B cell (primary cell): Measurements from ENCODE around the gene SNIP1. TPM values are rescaled to one million over a fixed set of nuclear protein-coding genes. Genes with fewer than 3 reads are reported as not detected.

Source experiments
- ATAC-seq: fragments of 200-7000 bp; cut with Tn5 transposase; one replicate; pipeline ENCODE4 v1.10.0; 2021; ENCODE audit warnings: low read depth, mild to moderate bottlenecking, moderate number of reproducible peaks, moderate library complexity
- CTCF ChIA-PET: fragments of 350-600 bp; sonication (Branson Sonifier 250); formaldehyde crosslinking; loops from one replicate; lab custom pipeline; 2021; ENCODE audit warnings: antibody characterized with exemption, inconsistent platforms; lab: Charles Lee
- POLR2A ChIA-PET: fragments of 350-600 bp; sonication (Branson Sonifier 250); formaldehyde crosslinking; loops from one replicate; lab custom pipeline; 2021; ENCODE audit warnings: antibody characterized with exemption; lab: Charles Lee
- DNase-seq: peaks from one replicate; pipeline ENCODE4 v3.0.0; 2013
- H2AFZ ChIP-seq: 2 replicates; pipeline ENCODE4 v1.6.1; 2012; ENCODE audit warnings: mild to moderate bottlenecking, low read depth, low read length; ENCODE audit not compliant: insufficient read depth, poor library complexity, severe bottlenecking
- H3K27ac ChIP-seq, 2 donors: 1 replicate in 1 of 2; 2 replicates in 1 of 2; pipeline ENCODE4 v1.5.1; 2012 to 2013; ENCODE audit warnings: low read length in 2 of 2, mild to moderate bottlenecking in 2 of 2, moderate library complexity in 1 of 2
- H3K27me3 ChIP-seq, 4 experiments: fragments of 200-600 bp in 1 of 4; sonication (generic) in 1 of 4; replicated peaks in 1 of 4; 1 replicate in 2 of 4; 2 replicates in 2 of 4; pipeline versions ENCODE4 v1.6.1 to v1.7.0; 2013 to 2016; ENCODE audit warnings: low read length in 3 of 4, mild to moderate bottlenecking in 2 of 4, mixed read lengths in 1 of 4, moderate library complexity in 1 of 4; ENCODE audit not compliant: insufficient read depth in 4 of 4, control insufficient read depth in 3 of 4; ENCODE audit errors: control extremely low read depth in 1 of 4
- H3K36me3 ChIP-seq, 2 experiments: replicated peaks in 1 of 2; 1 replicate in 1 of 2; 2 replicates in 1 of 2; pipeline versions ENCODE4 v1.6.1 to v1.7.1; 2013; ENCODE audit warnings: low read length in 1 of 2; ENCODE audit not compliant: insufficient read depth in 2 of 2, control insufficient read depth in 1 of 2; ENCODE audit errors: control extremely low read depth in 1 of 2, extremely low read depth in 1 of 2
- H3K4me1 ChIP-seq, 2 donors: fragments of 200-600 bp in 1 of 2; sonication (generic) in 1 of 2; 1 replicate in 1 of 2; 2 replicates in 1 of 2; pipeline versions ENCODE4 v1.5.1 to v1.6.1; 2013 to 2017; ENCODE audit warnings: low read length in 2 of 2; ENCODE audit not compliant: control insufficient read depth in 2 of 2, insufficient read depth in 2 of 2
- H3K4me2 ChIP-seq: replicated peaks from 2 replicates; pipeline ENCODE3; 2012; ENCODE audit warnings: mild to moderate bottlenecking, low read depth, low read length; ENCODE audit not compliant: poor library complexity, severe bottlenecking
- H3K4me3 ChIP-seq, 5 experiments: fragments of 200-600 bp in 1 of 5; sonication (generic) in 1 of 5; 1 replicate in 3 of 5; 2 replicates in 2 of 5; pipeline versions ENCODE4 v1.5.1 to v1.7.0; 2011 to 2016; ENCODE audit warnings: low read length in 4 of 5, mild to moderate bottlenecking in 4 of 5, low read depth in 2 of 5, control low read depth in 1 of 5, moderate library complexity in 1 of 5; ENCODE audit not compliant: insufficient read depth in 1 of 5; ENCODE audit errors: control extremely low read depth in 1 of 5, extremely low read depth in 1 of 5
- H3K79me2 ChIP-seq: fragments of 200-600 bp; sonication (generic); one replicate; pipeline ENCODE4 v1.6.0; 2016; ENCODE audit warnings: low read length; ENCODE audit not compliant: control insufficient read depth, insufficient read depth
- H3K9ac ChIP-seq: fragments of 200-600 bp; sonication (generic); 2 replicates; pipeline ENCODE4 v1.6.1; 2017; ENCODE audit warnings: mild to moderate bottlenecking, low read length, moderate library complexity
- H3K9me3 ChIP-seq, 3 donors: one replicate each; pipeline versions ENCODE4 v1.6.1 to v1.7.1; 2013; ENCODE audit warnings: low read length in 2 of 3; ENCODE audit not compliant: control insufficient read depth in 2 of 3, insufficient read depth in 1 of 3; ENCODE audit errors: control extremely low read depth in 1 of 3
- H4K20me1 ChIP-seq: 2 replicates; pipeline ENCODE4 v1.6.0; 2012; ENCODE audit warnings: mild to moderate bottlenecking, low read length; ENCODE audit not compliant: insufficient read depth, control insufficient read depth, poor library complexity, severe bottlenecking
- H3K27ac Mint-ChIP-seq: one replicate; pipeline ENCODE4 v1.8.0; 2021; ENCODE audit warnings: mixed read lengths
- H3K27me3 Mint-ChIP-seq: one replicate; pipeline ENCODE4 v1.8.0; 2021; ENCODE audit warnings: mixed read lengths
- H3K4me1 Mint-ChIP-seq: one replicate; pipeline ENCODE4 v1.8.0; 2021; ENCODE audit warnings: mixed read lengths
- H3K4me3 Mint-ChIP-seq: one replicate; pipeline ENCODE4 v1.8.0; 2021; ENCODE audit warnings: mixed read lengths
- H3K9me3 Mint-ChIP-seq: one replicate; pipeline ENCODE4 v1.8.0; 2022; ENCODE audit warnings: mixed read lengths; ENCODE audit not compliant: insufficient read depth
- CTCF ChIP-seq: fragments of 200-600 bp; IDR thresholded peaks from one replicate; pipeline ENCODE4 v1.8.0; 2022; ENCODE audit warnings: antibody characterized with exemption, mild to moderate bottlenecking
- EZH2 ChIP-seq: IDR thresholded peaks from 2 replicates; pipeline ENCODE4 v1.6.1; 2012; ENCODE audit warnings: borderline replicate concordance, low read depth, mild to moderate bottlenecking, moderate library complexity, low read length; ENCODE audit not compliant: insufficient read depth, poor library complexity, severe bottlenecking
- WGBS: methylation state at CpG from one replicate; pipeline ENCODE4 v1.1.5; 2013; ENCODE audit warnings: missing lambda C conversion rate; ENCODE audit not compliant: insufficient coverage; 5-methylcytosine and 5-hydroxymethylcytosine counted together
- intact Hi-C: fragments of 100-400 bp; cut with micrococcal nuclease; formaldehyde crosslinking; loops from one replicate; pipeline ENCODE4 v1.10.0; 2022
- polyA plus RNA-seq: library from polyadenylated mRNA; depleted of rRNA; stranded (reverse); fragments of >200 nt; gene quantifications from 2 replicates; pipeline ENCODE4 v1.2.3, GENCODE V29; 2012
- total RNA-seq, 2 donors: library from RNA; stranded (reverse); fragments of 120-200 nt in 1 of 2; gene quantifications; 1 replicate in 1 of 2; 2 replicates in 1 of 2; pipeline versions ENCODE4 v1.2.3 to v1.2.4, GENCODE V29; 2013 to 2022

Gene SNIP1
- total and polyA plus RNA-seq, 2 donors (not counting 1 experiment from before 2014, with no cell fraction given), result 6.0 to 45.0 TPM

- no CpG with 5 or more reads among the region's 3 CpGs for WGBS
- POLR2A ChIA-PET, result no interaction called here
- H3K9me3 Mint-ChIP-seq, result no peaks in the 10 kb centered on the region
- no peak overlapping the region for H3K4me2 ChIP-seq
- no peak overlapping the region for H2AFZ ChIP-seq
- no peaks in the 10 kb centered on the region for H4K20me1 ChIP-seq
- H3K79me2 ChIP-seq, result no peaks in the 10 kb centered on the region
- H3K36me3 ChIP-seq, result peaks cover 24 to 94% of the 10 kb centered on the region in 2 experiments
- CTCF ChIA-PET, result no interaction called here
- no peak overlapping the region for H3K9ac ChIP-seq
- ATAC-seq, result no peak
- H3K27ac ChIP-seq, result no peak overlapping the region
- no peaks in the 10 kb centered on the region for H3K4me1 ChIP-seq
- H3K4me1 Mint-ChIP-seq, result no peaks in the 10 kb centered on the region
- H3K27me3 ChIP-seq, result no peaks in the 10 kb centered on the region
- no peak overlapping the region for H3K27ac Mint-ChIP-seq
- DNase-seq, result no peak
- H3K27me3 Mint-ChIP-seq, result no peaks in the 10 kb centered on the region
- no peak overlapping the region for H3K4me3 ChIP-seq
- intact Hi-C loops, result no loop called here
- TF ChIP-seq CTCF (no peak), EZH2 (no peak)
- no peak overlapping the region for H3K4me3 Mint-ChIP-seq
- H3K9me3 ChIP-seq, result no peaks in the 10 kb centered on the region
These were observed 16.6 kb upstream of the SNIP1 start for GRCh38 chr1:37570528-37571334.

GRCh38 chr1:37567023-37567422 lies 12.9 kb upstream of the SNIP1 start:
- Mint-ChIP-seq H3K27ac (no peak overlapping the region), H3K27me3 (no peaks in the 10 kb centered on the region), H3K4me1 (no peaks in the 10 kb centered on the region), H3K9me3 (no peaks in the 10 kb centered on the region), H3K4me3 (no peak overlapping the region)
- Histone ChIP-seq H4K20me1 (no peaks in the 10 kb centered on the region), H3K36me3 (peaks cover 21 to 65% of the 10 kb centered on the region in 2 experiments), H3K9ac (no peak overlapping the region), H3K79me2 (no peaks in the 10 kb centered on the region), H3K27me3 (no peaks in the 10 kb centered on the region), H2AFZ (no peak overlapping the region), H3K9me3 (no peaks in the 10 kb centered on the region), H3K4me3 (no peak overlapping the region), H3K27ac (no peak overlapping the region), H3K4me1 (no peaks in the 10 kb centered on the region), H3K4me2 (no peak overlapping the region)
- TF ChIP-seq CTCF (no peak), EZH2 (no peak)
- DNase-seq (no peak), ATAC-seq (no peak)
- ChIA-PET POLR2A (no interaction called here), CTCF (interaction anchor here (0.9 kb wide), 1 partner anchor 115 kb away, joined by 4 read pairs; no protein-coding TSS in a partner anchor)
- intact Hi-C loops, result no loop called here
- WGBS, result 93% methylated on average over 3 of the region's 3 CpGs
